Uterus (tissue), 2 donors: ENCODE data around the gene CHKA.

Experiments used
- CTCF ChIP-seq, 4 experiments: fragments of 200-600 bp in 2 of 4; fragments of 450-650 bp in 2 of 4; sonication (generic) in 2 of 4; IDR thresholded peaks; one replicate each; pipeline ENCODE4 v1.5.1; 2016 to 2019; ENCODE audit warnings: antibody characterized with exemption in 4 of 4, mild to moderate bottlenecking in 2 of 4, moderate library complexity in 1 of 4
- POLR2A ChIP-seq, 2 donors: fragments of 450-650 bp; IDR thresholded peaks; one replicate each; pipeline ENCODE4 v1.6.1; 2016; ENCODE audit warnings: antibody characterized with exemption in 2 of 2, mild to moderate bottlenecking in 1 of 2, moderate library complexity in 1 of 2

- TF ChIP-seq POLR2A (IDR thresholded peaks at IDR 0.05), result no peak
- no peak for TF ChIP-seq CTCF (IDR thresholded peaks at IDR 0.05)
Measured at GRCh38 chr11:68014157-68014946, 106.8 kb downstream of the CHKA start.
